IMR-90 (cell line): ENCODE results near the gene LCE1D. TPM values are rescaled to one million over a fixed set of nuclear protein-coding genes. Genes with fewer than 3 reads are reported as not detected.

Source experiments
- ATAC-seq: fragments of 200-7000 bp; cut with Tn5 transposase; 2 replicates; pipeline ENCODE4 v1.9.1; 2020; ENCODE audit warnings: low read depth, mild to moderate bottlenecking, moderate library complexity
- BruUV-seq: library from RNA; stranded (reverse); fragments of 400-500 nt; replicated peaks from 2 replicates; lab custom pipeline; 2021; lab: Mats Ljungman, UMichigan
- CTCF ChIA-PET: fragments of 300-600 bp; formaldehyde crosslinking; extraction: SDS; loops from one replicate; lab custom pipeline; 2021; ENCODE audit warnings: antibody characterized with exemption; lab: Yijun Ruan, JAX
- POLR2A ChIA-PET: fragments of 300-600 bp; sonication (Branson Sonifier 250); formaldehyde crosslinking; loops from one replicate; lab custom pipeline; 2022; ENCODE audit warnings: antibody characterized with exemption; ENCODE audit not compliant: unreplicated experiment; lab: Charles Lee
- DNase-seq: peaks from one replicate; pipeline ENCODE4 v3.0.0; 2013
- H2AFZ ChIP-seq: replicated peaks from 2 replicates; pipeline ENCODE3; 2013; ENCODE audit warnings: low read length, mild to moderate bottlenecking; ENCODE audit not compliant: poor library complexity
- H2AK5ac ChIP-seq: 2 replicates; pipeline ENCODE4 v1.6.1; 2013; ENCODE audit warnings: low read depth, low read length, inconsistent platforms
- H2AK9ac ChIP-seq: replicated peaks from 2 replicates; pipeline ENCODE3; 2013; ENCODE audit warnings: mild to moderate bottlenecking, low read depth, low read length, moderate library complexity; ENCODE audit not compliant: poor library complexity
- H2BK120ac ChIP-seq: 2 replicates; pipeline ENCODE4 v1.6.1; 2013; ENCODE audit warnings: low read depth, low read length, inconsistent platforms
- H2BK15ac ChIP-seq: 3 replicates; pipeline ENCODE4 v1.6.1; 2013; ENCODE audit warnings: low read depth, low read length, inconsistent platforms
- H2BK20ac ChIP-seq: 2 replicates; pipeline ENCODE4 v1.6.1; 2013; ENCODE audit warnings: low read depth, mild to moderate bottlenecking, inconsistent platforms, low read length, moderate library complexity
- H2BK5ac ChIP-seq: 2 replicates; pipeline ENCODE4 v1.6.1; 2013; ENCODE audit warnings: mild to moderate bottlenecking, low read depth, low read length, inconsistent platforms; ENCODE audit not compliant: poor library complexity, severe bottlenecking
- H3K14ac ChIP-seq: replicated peaks from 2 replicates; pipeline ENCODE4 v1.6.1; 2013; ENCODE audit warnings: low read depth, low read length, inconsistent platforms
- H3K18ac ChIP-seq: 2 replicates; pipeline ENCODE4 v1.6.1; 2013; ENCODE audit warnings: low read depth, low read length, control low read depth
- H3K23ac ChIP-seq: 2 replicates; pipeline ENCODE4 v1.6.1; 2013; ENCODE audit warnings: low read depth, low read length, inconsistent platforms
- H3K27ac ChIP-seq: 2 replicates; pipeline ENCODE4 v1.5.1; 2013; ENCODE audit warnings: mild to moderate bottlenecking, control low read depth, low read length; ENCODE audit not compliant: insufficient read depth
- H3K27me3 ChIP-seq: 2 replicates; pipeline ENCODE4 v1.6.1; 2013; ENCODE audit warnings: low read length; ENCODE audit not compliant: control insufficient read depth, insufficient read depth
- H3K36me3 ChIP-seq: 2 replicates; pipeline ENCODE4 v1.6.1; 2013; ENCODE audit warnings: low read length, mixed read lengths; ENCODE audit not compliant: control insufficient read depth, insufficient read depth
- H3K4ac ChIP-seq: 2 replicates; pipeline ENCODE4 v1.6.1; 2013; ENCODE audit warnings: low read depth, low read length, inconsistent platforms
- H3K4me1 ChIP-seq: 2 replicates; pipeline ENCODE4 v1.6.1; 2013; ENCODE audit warnings: low read length, mixed read lengths; ENCODE audit not compliant: control insufficient read depth, insufficient read depth
- H3K4me2 ChIP-seq: 2 replicates; pipeline ENCODE4 v1.6.1; 2013; ENCODE audit warnings: low read depth, mild to moderate bottlenecking, control low read depth, low read length, moderate library complexity
- H3K4me3 ChIP-seq: 2 replicates; pipeline ENCODE4 v1.5.1; 2013; ENCODE audit warnings: low read depth, mild to moderate bottlenecking, control low read depth, low read length, moderate library complexity; ENCODE audit not compliant: insufficient read depth
- H3K56ac ChIP-seq: 2 replicates; pipeline ENCODE4 v1.6.1; 2013; ENCODE audit warnings: low read length, inconsistent platforms; ENCODE audit not compliant: insufficient read depth; ENCODE audit errors: extremely low read depth
- H3K79me1 ChIP-seq, 2 experiments: 2 replicates each; pipeline ENCODE4 v1.6.1; 2013; ENCODE audit warnings: low read length in 2 of 2, inconsistent platforms in 1 of 2, low read depth in 1 of 2
- H3K9ac ChIP-seq: 2 replicates; pipeline ENCODE4 v1.6.1; 2013; ENCODE audit warnings: low read depth, low read length, control low read depth
- H3K9me1 ChIP-seq: 2 replicates; pipeline ENCODE4 v1.6.1; 2013; ENCODE audit warnings: low read length, inconsistent platforms; ENCODE audit not compliant: insufficient read depth
- H3K9me3 ChIP-seq: 2 replicates; pipeline ENCODE4 v1.6.1; 2013; ENCODE audit warnings: low read length; ENCODE audit not compliant: control insufficient read depth, insufficient read depth
- H4K20me1 ChIP-seq: 2 replicates; pipeline ENCODE4 v1.6.1; 2013; ENCODE audit warnings: low read length, inconsistent platforms; ENCODE audit not compliant: insufficient read depth
- H4K5ac ChIP-seq: 2 replicates; pipeline ENCODE4 v1.6.1; 2013; ENCODE audit warnings: mild to moderate bottlenecking, low read depth, low read length, control low read depth
- H4K8ac ChIP-seq, 2 experiments: 2 replicates each; pipeline ENCODE4 v1.6.1; 2013; ENCODE audit warnings: low read depth in 2 of 2, low read length in 2 of 2, control low read depth in 1 of 2, inconsistent platforms in 1 of 2
- H4K91ac ChIP-seq: 2 replicates; pipeline ENCODE4 v1.6.1; 2013; ENCODE audit warnings: low read depth, low read length, inconsistent platforms; ENCODE audit not compliant: insufficient read depth
- BHLHE40 ChIP-seq: fragments of 150-350 bp; IDR thresholded peaks from 2 replicates; pipeline ENCODE4 v1.6.1; 2016; ENCODE audit warnings: mild to moderate bottlenecking, low read depth, low read length
- CEBPB ChIP-seq: IDR thresholded peaks from 2 replicates; pipeline ENCODE4 v1.6.1; 2012; ENCODE audit warnings: low read depth, low read length, improper control_type of control experiment
- CHD1 ChIP-seq: IDR thresholded peaks from 2 replicates; pipeline ENCODE4 v1.6.1; 2012; ENCODE audit warnings: low read depth, low read length, improper control_type of control experiment
- ELK1 ChIP-seq: fragments of 150-350 bp; IDR thresholded peaks from 2 replicates; pipeline ENCODE4 v1.6.1; 2016; ENCODE audit warnings: low read depth, mild to moderate bottlenecking, low read length, moderate library complexity, borderline replicate concordance
- FOS ChIP-seq: fragments of 150-350 bp; IDR thresholded peaks from 2 replicates; pipeline ENCODE4 v1.6.1; 2016; ENCODE audit warnings: low read depth, low read length
- MAZ ChIP-seq: IDR thresholded peaks from 2 replicates; pipeline ENCODE4 v1.6.1; 2012; ENCODE audit warnings: low read depth, mild to moderate bottlenecking, low read length, improper control_type of control experiment, moderate library complexity, borderline replicate concordance
- MXI1 ChIP-seq: IDR thresholded peaks from 2 replicates; pipeline ENCODE4 v1.6.1; 2012; ENCODE audit warnings: low read depth, mild to moderate bottlenecking, low read length, moderate library complexity, borderline replicate concordance
- NFE2L2 ChIP-seq: fragments of 150-350 bp; IDR thresholded peaks from 2 replicates; pipeline ENCODE4 v1.6.1; 2016; ENCODE audit warnings: low read depth, mild to moderate bottlenecking, low read length
- RAD21 ChIP-seq: IDR thresholded peaks from 2 replicates; pipeline ENCODE4 v1.6.1; 2012; ENCODE audit warnings: low read length, improper control_type of control experiment
- RCOR1 ChIP-seq: IDR thresholded peaks from 2 replicates; pipeline ENCODE4 v1.6.1; 2012; ENCODE audit warnings: mild to moderate bottlenecking, low read length, improper control_type of control experiment; ENCODE audit not compliant: insufficient replicate concordance
- SMC3 ChIP-seq: fragments of 150-350 bp; IDR thresholded peaks from 2 replicates; pipeline ENCODE4 v1.6.1; 2016; ENCODE audit warnings: low read depth, mild to moderate bottlenecking, antibody characterized with exemption, low read length, moderate library complexity
- WGBS, 2 experiments: methylation state at CpG; one replicate each; pipeline versions ENCODE4 v1.1.5 to v1.1.7; 2013; ENCODE audit warnings: missing lambda C conversion rate in 2 of 2; ENCODE audit not compliant: insufficient read length in 1 of 2; ENCODE audit errors: extremely low coverage in 2 of 2; 5-methylcytosine and 5-hydroxymethylcytosine counted together
- dilution Hi-C: fragments of 300-500 bp; cut with HindIII; formaldehyde crosslinking; loops from one replicate; pipeline ENCODE4 v1.14.3; 2018; ENCODE audit warnings: low sequenced_read_pairs; ENCODE audit not compliant: unreplicated experiment
- in situ Hi-C: fragments of 300-500 bp; cut with MboI; formaldehyde crosslinking; loops from 3 replicates; pipeline ENCODE4 v1.14.3; 2019; ENCODE audit warnings: low sequenced_read_pairs, inconsistent platforms, mixed read lengths
- intact Hi-C: fragments of 100-400 bp; cut with micrococcal nuclease; formaldehyde crosslinking; loops from 2 replicates; pipeline ENCODE4 v1.10.0; 2022
- polyA plus RNA-seq, 3 experiments: library from polyadenylated mRNA; depleted of rRNA; stranded (reverse); fragments of >200 nt; gene quantifications; 2 replicates each; pipeline ENCODE4 v1.2.3, GENCODE V29; 2012; ENCODE audit warnings: low replicate concordance in 1 of 3
- total RNA-seq: library from RNA; depleted of rRNA; stranded (reverse); fragments of >200 nt; gene quantifications from 2 replicates; pipeline ENCODE4 v1.2.3, GENCODE V29; 2012
- TF ChIP-seq, protein P1 (sequence below): fragments of 150-350 bp; IDR thresholded peaks from 2 replicates; pipeline ENCODE4 v1.6.1; 2017; ENCODE audit warnings: mild to moderate bottlenecking, antibody characterized with exemption, low read length, low read depth
- TF ChIP-seq, protein P2 (sequence below): conservative IDR thresholded peaks from 2 replicates; pipeline ENCODE4 v1.5.1; 2012; ENCODE audit warnings: mild to moderate bottlenecking, low read depth, low read length, improper control_type of control experiment

Gene LCE1D
- total and polyA plus RNA-seq, 2 of the 4 experiments (the other 2 are of a cell fraction) = not detected

- no peaks in the 10 kb centered on the region for H3K27me3 ChIP-seq
- no peak within 1 kb of the TSS for H2AK5ac ChIP-seq
- in situ Hi-C loops = no loop called here
- no peak within 1 kb of the TSS for H2AK9ac ChIP-seq
- ATAC-seq = no peak
- H2BK15ac ChIP-seq = no peak within 1 kb of the TSS
- H2BK20ac ChIP-seq = no peak within 1 kb of the TSS
- H3K4me3 ChIP-seq = no peak within 1 kb of the TSS
- no peak within 1 kb of the TSS for H3K9ac ChIP-seq
- H3K4me2 ChIP-seq = no peak within 1 kb of the TSS
- no peak within 1 kb of the TSS for H3K4ac ChIP-seq
- no peaks in the 10 kb centered on the region for H3K9me1 ChIP-seq
- no peaks in the 10 kb centered on the region for H3K79me1 ChIP-seq
- no peak within 1 kb of the TSS for H2BK5ac ChIP-seq
- H4K8ac ChIP-seq = no peak within 1 kb of the TSS
- H3K23ac ChIP-seq = no peak within 1 kb of the TSS
- H3K18ac ChIP-seq = no peak within 1 kb of the TSS
- H4K91ac ChIP-seq = no peak within 1 kb of the TSS
- WGBS, 2 experiments = no CpG with 5 or more reads among the region's 3 CpGs
- no peak within 1 kb of the TSS for H3K14ac ChIP-seq
- intact Hi-C loops = no loop called here
- H4K20me1 ChIP-seq = no peaks in the 10 kb centered on the region
- no peak for TF ChIP-seq CEBPB
- TF ChIP-seq ELK1 = no peak
- TF ChIP-seq MAZ = no peak
- TF ChIP-seq, protein P1, sequence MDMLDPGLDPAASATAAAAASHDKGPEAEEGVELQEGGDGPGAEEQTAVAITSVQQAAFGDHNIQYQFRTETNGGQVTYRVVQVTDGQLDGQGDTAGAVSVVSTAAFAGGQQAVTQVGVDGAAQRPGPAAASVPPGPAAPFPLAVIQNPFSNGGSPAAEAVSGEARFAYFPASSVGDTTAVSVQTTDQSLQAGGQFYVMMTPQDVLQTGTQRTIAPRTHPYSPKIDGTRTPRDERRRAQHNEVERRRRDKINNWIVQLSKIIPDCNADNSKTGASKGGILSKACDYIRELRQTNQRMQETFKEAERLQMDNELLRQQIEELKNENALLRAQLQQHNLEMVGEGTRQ = no peak
- TF ChIP-seq CHD1 = no peak
- no peak for TF ChIP-seq SMC3
- no peak for TF ChIP-seq RAD21
- TF ChIP-seq, protein P2, sequence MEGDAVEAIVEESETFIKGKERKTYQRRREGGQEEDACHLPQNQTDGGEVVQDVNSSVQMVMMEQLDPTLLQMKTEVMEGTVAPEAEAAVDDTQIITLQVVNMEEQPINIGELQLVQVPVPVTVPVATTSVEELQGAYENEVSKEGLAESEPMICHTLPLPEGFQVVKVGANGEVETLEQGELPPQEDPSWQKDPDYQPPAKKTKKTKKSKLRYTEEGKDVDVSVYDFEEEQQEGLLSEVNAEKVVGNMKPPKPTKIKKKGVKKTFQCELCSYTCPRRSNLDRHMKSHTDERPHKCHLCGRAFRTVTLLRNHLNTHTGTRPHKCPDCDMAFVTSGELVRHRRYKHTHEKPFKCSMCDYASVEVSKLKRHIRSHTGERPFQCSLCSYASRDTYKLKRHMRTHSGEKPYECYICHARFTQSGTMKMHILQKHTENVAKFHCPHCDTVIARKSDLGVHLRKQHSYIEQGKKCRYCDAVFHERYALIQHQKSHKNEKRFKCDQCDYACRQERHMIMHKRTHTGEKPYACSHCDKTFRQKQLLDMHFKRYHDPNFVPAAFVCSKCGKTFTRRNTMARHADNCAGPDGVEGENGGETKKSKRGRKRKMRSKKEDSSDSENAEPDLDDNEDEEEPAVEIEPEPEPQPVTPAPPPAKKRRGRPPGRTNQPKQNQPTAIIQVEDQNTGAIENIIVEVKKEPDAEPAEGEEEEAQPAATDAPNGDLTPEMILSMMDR = no peak
- no peak for TF ChIP-seq NFE2L2
- TF ChIP-seq RCOR1 = no peak
- no peak for TF ChIP-seq FOS
- no peak for TF ChIP-seq MXI1
- TF ChIP-seq BHLHE40 = no peak
- dilution Hi-C loops = no loop called here
- H3K4me1 ChIP-seq = no peaks in the 10 kb centered on the region
- H4K5ac ChIP-seq = no peak within 1 kb of the TSS
- H3K9me3 ChIP-seq = peaks cover 2% of the 10 kb centered on the region; the same call in 1 of the 2 replicates
- no peak within 1 kb of the TSS for H2AFZ ChIP-seq
- CTCF ChIA-PET = no interaction called here
- no TSS peak for BruUV-seq
- POLR2A ChIA-PET = no interaction called here
- no peak within 1 kb of the TSS for H3K27ac ChIP-seq
- no peaks in the 10 kb centered on the region for H3K36me3 ChIP-seq
- no peak within 1 kb of the TSS for H2BK120ac ChIP-seq
- DNase-seq = no peak
- H3K56ac ChIP-seq = no peak within 1 kb of the TSS
These were observed 10.1 kb downstream of the LCE1D start, which contains the start of gene LCE1C for GRCh38 chr1:152806576-152806975. TSS of gene LCE1C (minus strand) at chr1:152806651. CDS start at chr1:152805478, 1,173 bp downstream.
